ENCODE data around the gene LRCH1. TPM values are rescaled to one million over a fixed set of nuclear protein-coding genes. Genes with fewer than 3 reads are reported as not detected.

The LRCH1 gene
- polyA plus RNA-seq, 2 donors: 2.1 to 4.3 TPM

DNA sequence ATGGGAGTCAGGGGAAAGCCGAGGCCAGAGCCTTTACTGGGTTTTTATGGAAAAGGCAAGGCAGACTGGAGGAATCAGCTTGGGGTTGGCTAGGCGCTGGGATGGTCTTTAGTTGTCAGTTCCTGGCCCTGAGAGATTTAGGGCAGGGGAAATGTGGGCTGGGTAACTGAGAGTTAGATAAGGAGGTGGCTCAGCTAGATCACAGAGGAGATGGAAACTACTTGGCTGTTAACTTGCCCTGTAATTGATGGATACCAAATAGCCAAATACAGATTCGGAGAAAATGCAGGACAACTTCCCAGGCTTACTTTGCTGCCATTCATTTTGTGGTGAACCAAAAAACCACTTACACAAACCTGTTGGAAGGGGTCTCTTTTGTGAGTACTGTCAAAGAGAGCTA, 54.0 kb downstream of the LRCH1 start:
- H3K4me3 ChIP-seq (ENCODE audit: low read depth in 1 of 2, low read length in 2 of 2): no peak overlapping the region
- H3K27me3 ChIP-seq (ENCODE audit: control insufficient read depth in 1 of 2, insufficient read depth in 2 of 2, low read length in 2 of 2): no peaks in the 10 kb centered on the region
- no peak overlapping the region for H3K27ac ChIP-seq (ENCODE audit: low read depth in 2 of 2, low read length in 1 of 2)
- no peaks in the 10 kb centered on the region for H3K9me3 ChIP-seq (ENCODE audit: control insufficient read depth in 2 of 2, insufficient read depth in 1 of 2, low read depth in 1 of 2, low read length in 1 of 2)
- 70 to 81% methylated on average over 3 of the region's 3 CpGs for WGBS, 2 donors
- H3K36me3 ChIP-seq (ENCODE audit: control insufficient read depth in 2 of 2, insufficient read depth in 2 of 2, low read length in 1 of 2): no peaks in the 10 kb centered on the region
- peaks cover 2 to 6% of the 10 kb centered on the region in 2 donors for H3K4me1 ChIP-seq (ENCODE audit: control insufficient read depth in 2 of 2, insufficient read depth in 2 of 2, low read length in 1 of 2)

DNA sequence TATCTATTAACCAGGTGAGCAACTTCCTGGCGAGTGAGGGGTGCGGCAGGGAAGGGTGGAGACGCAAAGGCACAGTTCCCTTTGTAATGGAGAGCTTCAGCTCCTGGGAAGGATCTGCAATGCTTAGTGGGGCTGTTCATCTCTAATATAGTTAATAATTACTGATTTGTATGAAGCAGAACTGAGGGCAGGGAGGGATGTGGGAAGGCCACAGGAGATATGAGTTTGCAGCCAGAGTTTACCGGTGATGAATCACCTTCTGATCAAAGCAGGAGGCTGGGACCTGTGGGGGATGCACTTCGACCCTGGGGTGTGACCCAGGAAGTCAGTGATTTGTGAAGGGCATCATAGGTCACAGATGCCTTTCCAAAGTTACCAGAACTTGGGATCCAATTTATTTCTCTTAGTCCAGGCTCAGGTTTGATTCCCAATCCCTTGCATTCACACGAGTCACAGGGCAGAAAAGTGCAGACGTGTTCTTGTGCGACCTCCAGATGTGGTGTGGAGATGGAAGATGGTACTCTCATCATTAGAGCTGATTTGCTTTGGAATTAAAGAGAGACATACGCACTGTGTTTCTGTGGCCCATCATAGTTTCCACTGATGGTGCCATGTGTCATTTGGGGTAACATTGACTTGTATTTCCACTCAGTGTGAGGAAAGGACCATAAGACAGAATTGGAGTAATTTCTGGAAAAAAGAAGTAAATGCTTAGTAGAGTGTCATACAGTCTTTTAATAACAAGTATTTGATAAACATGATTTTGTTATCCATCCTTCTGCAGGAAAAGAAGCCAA, 55.0 kb downstream of the LRCH1 start:
- H3K9me3 ChIP-seq (ENCODE audit: control insufficient read depth in 2 of 2, insufficient read depth in 1 of 2, low read depth in 1 of 2, low read length in 1 of 2): no peaks in the 10 kb centered on the region
- no peaks in the 10 kb centered on the region for H3K27me3 ChIP-seq (ENCODE audit: control insufficient read depth in 1 of 2, insufficient read depth in 2 of 2, low read length in 2 of 2)
- H3K27ac ChIP-seq (ENCODE audit: low read depth in 2 of 2, low read length in 1 of 2): no peak overlapping the region
- H3K4me1 ChIP-seq (ENCODE audit: control insufficient read depth in 2 of 2, insufficient read depth in 2 of 2, low read length in 1 of 2): peaks cover 2 to 6% of the 10 kb centered on the region in 2 donors
- H3K4me3 ChIP-seq (ENCODE audit: low read depth in 1 of 2, low read length in 2 of 2): no peak overlapping the region
- H3K36me3 ChIP-seq (ENCODE audit: control insufficient read depth in 2 of 2, insufficient read depth in 2 of 2, low read length in 1 of 2): no peaks in the 10 kb centered on the region
- 71 to 76% methylated on average over 9 of the region's 9 CpGs for WGBS, 2 donors

DNA sequence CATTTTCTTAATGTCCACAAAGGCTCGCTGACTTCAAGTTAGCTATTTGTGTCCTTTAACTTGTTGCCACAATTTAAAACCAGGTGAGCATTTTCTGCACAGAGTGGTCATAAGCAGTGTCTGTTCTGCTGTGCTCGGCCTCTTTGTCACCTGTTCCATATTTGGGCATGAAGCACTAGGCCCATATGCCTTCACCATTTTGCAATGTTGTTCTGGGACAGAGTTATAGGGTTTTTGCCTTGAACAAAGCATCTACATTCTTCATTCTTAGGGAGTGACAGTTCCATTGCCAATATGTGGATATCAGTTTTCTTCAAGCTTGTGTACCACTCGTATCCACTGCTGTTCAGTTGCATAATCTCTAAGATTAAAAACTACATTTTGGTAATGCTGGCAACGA, 56.1 kb downstream of the LRCH1 start:
- 72 to 75% methylated on average over 4 of the region's 4 CpGs for WGBS, 2 donors
- Histone ChIP-seq H3K4me1 (ENCODE audit: control insufficient read depth in 2 of 2, insufficient read depth in 2 of 2, low read length in 1 of 2) (peaks cover 2 to 6% of the 10 kb centered on the region in 2 donors), H3K36me3 (ENCODE audit: control insufficient read depth in 2 of 2, insufficient read depth in 2 of 2, low read length in 1 of 2) (no peaks in the 10 kb centered on the region), H3K27me3 (ENCODE audit: control insufficient read depth in 1 of 2, insufficient read depth in 2 of 2, low read length in 2 of 2) (no peaks in the 10 kb centered on the region), H3K4me3 (ENCODE audit: low read depth in 1 of 2, low read length in 2 of 2) (no peak overlapping the region), H3K27ac (ENCODE audit: low read depth in 2 of 2, low read length in 1 of 2) (no peak overlapping the region), H3K9me3 (ENCODE audit: control insufficient read depth in 2 of 2, insufficient read depth in 1 of 2, low read depth in 1 of 2, low read length in 1 of 2) (no peaks in the 10 kb centered on the region)

DNA sequence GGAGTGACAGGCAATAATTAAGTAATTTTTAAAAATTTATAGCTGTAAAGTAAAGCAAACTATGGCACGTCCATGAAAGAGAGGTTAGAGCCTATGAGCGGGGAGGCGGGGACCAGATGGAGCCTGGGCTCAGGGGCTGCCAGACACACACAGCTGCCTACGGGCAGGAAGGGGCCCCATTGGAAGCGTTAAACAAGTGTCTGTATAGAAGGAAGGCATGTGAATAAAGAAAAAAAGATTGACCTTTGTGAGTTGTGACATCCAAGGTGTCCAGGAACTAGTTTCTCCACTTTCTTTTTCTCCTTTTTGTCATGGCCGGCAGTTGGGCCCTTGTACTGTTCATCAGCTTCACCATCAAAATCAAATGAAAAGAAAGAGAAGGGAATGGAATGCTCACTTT, 56.8 kb downstream of the LRCH1 start:
- H3K27ac ChIP-seq (ENCODE audit: low read depth in 2 of 2, low read length in 1 of 2): no peak overlapping the region
- peaks cover 0 to 4% of the 10 kb centered on the region in 2 donors for H3K4me1 ChIP-seq (ENCODE audit: control insufficient read depth in 2 of 2, insufficient read depth in 2 of 2, low read length in 1 of 2)
- no peaks in the 10 kb centered on the region for H3K9me3 ChIP-seq (ENCODE audit: control insufficient read depth in 2 of 2, insufficient read depth in 1 of 2, low read depth in 1 of 2, low read length in 1 of 2)
- H3K36me3 ChIP-seq (ENCODE audit: control insufficient read depth in 2 of 2, insufficient read depth in 2 of 2, low read length in 1 of 2): no peaks in the 10 kb centered on the region
- WGBS, 2 donors: 90 to 91% methylated on average over 6 of the region's 6 CpGs
- H3K27me3 ChIP-seq (ENCODE audit: control insufficient read depth in 1 of 2, insufficient read depth in 2 of 2, low read length in 2 of 2): no peaks in the 10 kb centered on the region
- no peak overlapping the region for H3K4me3 ChIP-seq (ENCODE audit: low read depth in 1 of 2, low read length in 2 of 2)

DNA sequence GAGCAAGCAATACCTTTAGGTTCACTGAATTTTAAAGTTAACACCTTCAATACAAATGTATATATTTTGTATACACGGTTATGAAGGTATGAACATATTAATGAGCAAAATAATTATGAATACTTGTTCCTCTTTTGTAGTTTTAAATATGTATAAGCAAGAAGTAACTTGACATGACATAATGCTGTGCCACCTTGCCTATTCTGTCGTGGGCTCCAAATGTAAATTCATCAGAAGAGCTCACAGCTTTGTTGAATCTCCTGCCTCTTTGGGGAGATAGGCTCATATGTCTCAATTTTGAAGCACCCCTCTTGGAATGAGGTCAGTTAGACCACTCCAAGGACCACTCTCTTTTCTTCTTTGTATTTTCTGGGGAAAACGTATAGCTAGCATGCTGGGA, 59.3 kb downstream of the LRCH1 start:
- 82 to 88% methylated on average over 3 of the region's 3 CpGs for WGBS, 2 donors
- H3K4me3 ChIP-seq (ENCODE audit: low read depth in 1 of 2, low read length in 2 of 2): no peak overlapping the region
- H3K9me3 ChIP-seq (ENCODE audit: control insufficient read depth in 2 of 2, insufficient read depth in 1 of 2, low read depth in 1 of 2, low read length in 1 of 2): no peaks in the 10 kb centered on the region
- no peaks in the 10 kb centered on the region for H3K36me3 ChIP-seq (ENCODE audit: control insufficient read depth in 2 of 2, insufficient read depth in 2 of 2, low read length in 1 of 2)
- H3K4me1 ChIP-seq (ENCODE audit: control insufficient read depth in 2 of 2, insufficient read depth in 2 of 2, low read length in 1 of 2): peaks cover 0 to 4% of the 10 kb centered on the region in 2 donors
- no peaks in the 10 kb centered on the region for H3K27me3 ChIP-seq (ENCODE audit: control insufficient read depth in 1 of 2, insufficient read depth in 2 of 2, low read length in 2 of 2)
- no peak overlapping the region for H3K27ac ChIP-seq (ENCODE audit: low read depth in 2 of 2, low read length in 1 of 2)

DNA sequence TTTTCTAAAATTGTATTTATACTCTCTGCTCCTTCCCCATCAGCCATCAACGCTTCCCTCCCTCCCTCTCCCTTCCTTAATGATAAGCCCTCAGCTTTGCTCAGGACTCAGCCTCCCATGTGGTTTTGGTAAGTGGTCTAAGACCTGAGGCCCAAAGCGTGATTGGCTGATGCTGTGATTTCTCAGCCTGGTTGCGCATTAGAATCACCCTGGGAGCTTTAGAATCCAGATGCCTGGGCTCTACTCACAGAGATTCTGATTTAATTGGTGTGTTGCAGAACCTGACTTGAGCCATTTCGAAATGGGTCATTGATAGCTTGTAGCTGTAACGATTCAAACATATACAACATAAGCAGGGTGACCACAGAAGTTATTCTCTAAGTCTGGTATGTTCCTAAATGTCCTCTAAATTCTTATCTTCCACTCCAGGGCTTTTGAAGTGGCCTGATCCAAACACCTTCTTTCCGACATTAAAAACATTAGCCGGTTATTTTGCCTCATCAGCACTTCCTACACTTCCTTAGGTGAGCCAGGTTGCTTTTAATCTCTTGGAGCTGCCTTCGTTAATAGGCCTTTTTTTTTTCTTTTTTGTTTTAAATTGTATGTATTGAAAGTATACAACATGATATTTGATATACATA, 60.6 kb downstream of the LRCH1 start:
- Histone ChIP-seq H3K9me3 (ENCODE audit: control insufficient read depth in 2 of 2, insufficient read depth in 1 of 2, low read depth in 1 of 2, low read length in 1 of 2) (no peaks in the 10 kb centered on the region), H3K4me1 (ENCODE audit: control insufficient read depth in 2 of 2, insufficient read depth in 2 of 2, low read length in 1 of 2) (peaks cover 0 to 5% of the 10 kb centered on the region in 2 donors), H3K27ac (ENCODE audit: low read depth in 2 of 2, low read length in 1 of 2) (no peak overlapping the region), H3K36me3 (ENCODE audit: control insufficient read depth in 2 of 2, insufficient read depth in 2 of 2, low read length in 1 of 2) (no peaks in the 10 kb centered on the region), H3K27me3 (ENCODE audit: control insufficient read depth in 1 of 2, insufficient read depth in 2 of 2, low read length in 2 of 2) (no peaks in the 10 kb centered on the region), H3K4me3 (ENCODE audit: low read depth in 1 of 2, low read length in 2 of 2) (no peak overlapping the region)
- WGBS, 2 donors: 89 to 90% methylated on average over 8 of the region's 8 CpGs

DNA sequence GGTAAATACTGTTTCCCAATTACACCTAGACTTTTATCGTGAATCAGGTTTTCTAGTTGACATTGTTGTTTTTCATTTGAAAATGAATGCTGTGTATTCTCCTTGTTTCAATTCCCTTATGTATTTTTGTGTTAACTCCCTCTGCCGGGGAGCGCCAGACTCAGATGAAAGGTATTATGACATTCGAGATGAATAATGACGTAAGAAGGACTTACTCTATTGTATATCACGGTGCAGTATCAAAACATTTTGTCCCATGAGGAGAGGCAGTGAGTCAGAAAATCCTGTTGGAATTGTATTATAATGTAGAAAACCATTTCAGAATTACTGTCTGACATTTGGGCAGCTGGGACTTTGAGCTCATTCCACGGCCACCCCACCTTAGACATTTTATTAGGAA, 61.6 kb downstream of the LRCH1 start:
- no peak overlapping the region for H3K4me3 ChIP-seq (ENCODE audit: low read depth in 1 of 2, low read length in 2 of 2)
- H3K9me3 ChIP-seq (ENCODE audit: control insufficient read depth in 2 of 2, insufficient read depth in 1 of 2, low read depth in 1 of 2, low read length in 1 of 2): no peaks in the 10 kb centered on the region
- H3K27ac ChIP-seq (ENCODE audit: low read depth in 2 of 2, low read length in 1 of 2): no peak overlapping the region
- no peaks in the 10 kb centered on the region for H3K36me3 ChIP-seq (ENCODE audit: control insufficient read depth in 2 of 2, insufficient read depth in 2 of 2, low read length in 1 of 2)
- 52 to 58% methylated on average over 7 of the region's 7 CpGs for WGBS, 2 donors
- H3K27me3 ChIP-seq (ENCODE audit: control insufficient read depth in 1 of 2, insufficient read depth in 2 of 2, low read length in 2 of 2): no peaks in the 10 kb centered on the region
- H3K4me1 ChIP-seq (ENCODE audit: control insufficient read depth in 2 of 2, insufficient read depth in 2 of 2, low read length in 1 of 2): peaks cover 0 to 5% of the 10 kb centered on the region in 2 donors

DNA sequence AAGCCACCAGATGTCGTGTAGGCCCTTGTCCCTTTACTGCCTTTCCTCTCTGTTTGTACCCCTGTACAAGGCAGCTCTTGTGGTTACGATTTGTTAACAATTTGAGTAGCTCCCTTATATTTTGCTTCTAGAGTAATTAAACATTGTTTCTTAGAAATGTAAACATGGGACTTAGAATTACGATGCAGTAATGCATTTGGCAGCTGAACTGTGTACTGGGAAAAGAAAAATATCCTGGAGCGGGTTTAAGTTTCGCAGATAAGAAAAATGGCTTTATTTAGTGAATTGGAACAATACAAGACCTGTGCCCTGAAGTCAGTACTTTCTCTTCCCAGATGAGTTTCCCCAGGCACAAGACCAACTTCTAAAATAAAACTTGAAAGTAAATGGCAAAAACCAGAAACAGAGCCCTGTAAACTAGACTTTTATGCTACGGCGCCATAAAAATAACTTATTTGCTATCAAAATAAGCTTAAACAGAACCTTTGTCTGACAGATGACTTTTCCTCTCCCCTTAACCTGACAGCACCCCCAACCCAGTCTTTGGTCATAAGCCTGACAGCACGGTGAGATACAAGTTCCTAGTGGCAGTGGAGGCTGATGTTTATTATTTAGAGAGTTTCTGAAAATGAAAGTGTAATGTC, 63.0 kb downstream of the LRCH1 start:
- H3K4me3 ChIP-seq (ENCODE audit: low read depth in 1 of 2, low read length in 2 of 2): no peak overlapping the region
- peaks cover 0 to 5% of the 10 kb centered on the region in 2 donors for H3K4me1 ChIP-seq (ENCODE audit: control insufficient read depth in 2 of 2, insufficient read depth in 2 of 2, low read length in 1 of 2)
- 53 to 65% methylated on average over 8 of the region's 8 CpGs for WGBS, 2 donors
- no peaks in the 10 kb centered on the region for H3K36me3 ChIP-seq (ENCODE audit: control insufficient read depth in 2 of 2, insufficient read depth in 2 of 2, low read length in 1 of 2)
- H3K27ac ChIP-seq (ENCODE audit: low read depth in 2 of 2, low read length in 1 of 2): peak overlapping the region; percentile 6 to 30
- H3K9me3 ChIP-seq (ENCODE audit: control insufficient read depth in 2 of 2, insufficient read depth in 1 of 2, low read depth in 1 of 2, low read length in 1 of 2): no peaks in the 10 kb centered on the region
- H3K27me3 ChIP-seq (ENCODE audit: control insufficient read depth in 1 of 2, insufficient read depth in 2 of 2, low read length in 2 of 2): no peaks in the 10 kb centered on the region

DNA sequence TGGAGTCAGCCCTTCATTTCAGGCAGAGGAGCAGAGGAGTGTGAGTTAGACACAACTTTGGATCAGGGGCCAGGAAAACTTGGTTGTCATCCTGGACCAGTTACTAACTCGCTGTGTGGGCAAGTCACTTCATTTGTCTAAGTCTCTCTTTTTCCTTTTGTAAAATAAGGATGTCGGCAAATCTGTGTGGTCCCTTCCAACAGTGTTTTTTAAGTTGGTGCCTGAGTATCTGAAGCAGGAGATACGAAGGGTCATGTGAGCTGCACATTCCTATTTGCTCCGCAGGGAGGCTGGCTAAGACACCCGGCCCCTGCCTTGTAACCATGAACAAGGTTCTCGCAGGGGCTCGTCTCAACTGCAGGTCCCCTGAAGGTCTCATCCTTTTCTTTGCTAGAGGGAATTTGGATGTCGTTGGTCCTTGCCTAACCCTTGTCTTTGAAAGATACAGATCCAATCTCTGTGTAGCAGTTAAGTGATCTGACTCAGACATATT, 64.3 kb downstream of the LRCH1 start:
- Histone ChIP-seq H3K4me3 (ENCODE audit: low read depth in 1 of 2, low read length in 2 of 2) (no peak overlapping the region), H3K27ac (ENCODE audit: low read depth in 2 of 2, low read length in 1 of 2) (peak overlapping the region; percentile 8 to 46), H3K9me3 (ENCODE audit: control insufficient read depth in 2 of 2, insufficient read depth in 1 of 2, low read depth in 1 of 2, low read length in 1 of 2) (no peaks in the 10 kb centered on the region), H3K4me1 (ENCODE audit: control insufficient read depth in 2 of 2, insufficient read depth in 2 of 2, low read length in 1 of 2) (peaks cover 0 to 6% of the 10 kb centered on the region in 2 donors), H3K36me3 (ENCODE audit: control insufficient read depth in 2 of 2, insufficient read depth in 2 of 2, low read length in 1 of 2) (no peaks in the 10 kb centered on the region), H3K27me3 (ENCODE audit: control insufficient read depth in 1 of 2, insufficient read depth in 2 of 2, low read length in 2 of 2) (no peaks in the 10 kb centered on the region)
- WGBS, 2 donors: 68 to 71% methylated on average over 8 of the region's 8 CpGs
